ENCODE results near the gene SCFD2. TPM values are rescaled to one million over a fixed set of nuclear protein-coding genes. Genes with fewer than 3 reads are reported as not detected.

SCFD2 gene
- total and polyA plus RNA-seq, 2 experiments from 2014 or later = 13.2 to 15.9 TPM

- peaks cover 18% of the 10 kb centered on the region for H3K4me1 ChIP-seq (ENCODE audit: low read depth)
- H3K27ac ChIP-seq = no peak overlapping the region
- peak; percentile 63 to 79 for DNase-seq (ENCODE audit: low read depth in 1 of 2, low spot score in 1 of 2)
- no peaks in the 10 kb centered on the region for H3K36me3 ChIP-seq
- H3K9me3 ChIP-seq (ENCODE audit: low read depth) = no peaks in the 10 kb centered on the region
- peak; percentile 76 for TF ChIP-seq CTCF (IDR thresholded peaks at IDR 0.05; ENCODE audit: low read depth, low read length)
- no peaks in the 10 kb centered on the region for H3K27me3 ChIP-seq
- H3K4me3 ChIP-seq = no peak overlapping the region
Observed at GRCh38 chr4:52982255-52982945, 383.5 kb downstream of the SCFD2 start.

- Histone ChIP-seq H3K9me3 (ENCODE audit: low read depth) (no peaks in the 10 kb centered on the region), H3K36me3 (no peaks in the 10 kb centered on the region), H3K27ac (no peak overlapping the region), H3K4me1 (ENCODE audit: low read depth) (peaks cover 12% of the 10 kb centered on the region), H3K27me3 (no peaks in the 10 kb centered on the region), H3K4me3 (no peak overlapping the region)
- no peak for DNase-seq (ENCODE audit: low read depth in 1 of 2, low spot score in 1 of 2)
- TF ChIP-seq CTCF (IDR thresholded peaks at IDR 0.05; ENCODE audit: low read depth, low read length) = no peak
Observed at GRCh38 chr4:52979821-52980590, 385.9 kb downstream of the SCFD2 start.

GRCh38 chr4:52979020-52979419 is 386.8 kb downstream of the SCFD2 start:
- H3K36me3 ChIP-seq = no peaks in the 10 kb centered on the region
- no peak overlapping the region for H3K4me3 ChIP-seq
- H3K27me3 ChIP-seq = no peaks in the 10 kb centered on the region
- DNase-seq (ENCODE audit: low read depth in 1 of 2, low spot score in 1 of 2) = peak in 1 of 2 donors; percentile 35
- no peaks in the 10 kb centered on the region for H3K9me3 ChIP-seq (ENCODE audit: low read depth)
- no peak overlapping the region for H3K27ac ChIP-seq
- no peak for TF ChIP-seq CTCF (IDR thresholded peaks at IDR 0.05; ENCODE audit: low read depth, low read length)
- peaks cover 10% of the 10 kb centered on the region for H3K4me1 ChIP-seq (ENCODE audit: low read depth)

GRCh38 chr4:52977252-52977651 is 388.6 kb downstream of the SCFD2 start:
- no peaks in the 10 kb centered on the region for H3K36me3 ChIP-seq
- no peak for TF ChIP-seq CTCF (IDR thresholded peaks at IDR 0.05; ENCODE audit: low read depth, low read length)
- peaks cover 8% of the 10 kb centered on the region for H3K4me1 ChIP-seq (ENCODE audit: low read depth)
- H3K27ac ChIP-seq = no peak overlapping the region
- no peak for DNase-seq (ENCODE audit: low read depth in 1 of 2, low spot score in 1 of 2)
- H3K4me3 ChIP-seq = no peak overlapping the region
- H3K9me3 ChIP-seq (ENCODE audit: low read depth) = no peaks in the 10 kb centered on the region
- no peaks in the 10 kb centered on the region for H3K27me3 ChIP-seq

GRCh38 chr4:52976523-52977230 is 389.2 kb downstream of the SCFD2 start:
- Histone ChIP-seq H3K27ac (no peak overlapping the region), H3K36me3 (no peaks in the 10 kb centered on the region), H3K4me3 (no peak overlapping the region), H3K27me3 (no peaks in the 10 kb centered on the region), H3K9me3 (ENCODE audit: low read depth) (no peaks in the 10 kb centered on the region), H3K4me1 (ENCODE audit: low read depth) (peaks cover 8% of the 10 kb centered on the region)
- no peak for DNase-seq (ENCODE audit: low read depth in 1 of 2, low spot score in 1 of 2)
- no peak for TF ChIP-seq CTCF (IDR thresholded peaks at IDR 0.05; ENCODE audit: low read depth, low read length)

All from cardiac muscle cell (in vitro differentiated cells and primary cell).